ENCODE data around the gene PDCD1LG2.
"Not testable (repeated sequence)": the region's sequence is repeated elsewhere in the genome, so short reads cannot be mapped to it uniquely, and the experiment has no call there.

PDCD1LG2 gene

DNA sequence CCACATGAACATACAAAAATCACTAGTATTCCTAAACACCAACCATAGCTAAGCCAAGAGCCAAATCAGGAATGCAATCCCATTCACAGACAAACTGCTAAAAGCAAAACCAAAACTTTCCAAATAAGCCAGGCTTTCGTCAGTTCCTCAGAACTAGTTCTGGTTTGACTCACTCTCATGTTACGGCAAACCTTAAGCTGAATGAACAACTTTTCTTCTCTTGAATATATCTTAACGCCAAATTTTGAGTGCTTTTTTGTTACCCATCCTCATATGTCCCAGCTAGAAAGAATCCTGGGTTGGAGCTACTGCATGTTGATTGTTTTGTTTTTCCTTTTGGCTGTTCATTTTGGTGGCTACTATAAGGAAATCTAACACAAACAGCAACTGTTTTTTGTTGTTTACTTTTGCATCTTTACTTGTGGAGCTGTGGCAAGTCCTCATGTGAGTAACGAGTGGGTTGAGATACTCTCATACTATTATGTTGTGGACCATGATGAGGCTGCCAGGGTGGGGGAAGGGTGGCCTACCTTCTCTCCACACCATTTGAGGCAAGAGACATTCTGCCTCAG lies at the start of gene PDCD1LG2:
PDCD1LG2 (plus strand) TSS at position 172 of the 572 bp plus-strand sequence. CDS start 12,016 bp downstream, outside the sequence.
- CTCF ChIA-PET = interaction anchor here (1.0 to 1.9 kb wide), 8 partner anchors 17 to 90 kb away, joined by 3 to 9 read pairs (median 6); partner anchors contain the start of gene CD274
- Mint-ChIP-seq H3K9me3 (peaks cover 6% of the 10 kb centered on the region), H3K4me3 (peak within 1 kb of the TSS; percentile 72), H3K4me1 (peaks cover 47% of the 10 kb centered on the region), H3K36me3 (peaks cover 7% of the 10 kb centered on the region), H3K27me3 (no peaks in the 10 kb centered on the region), H3K27ac (peak within 1 kb of the TSS; percentile 95)
- DNase-seq = peak; percentile 53

DNA sequence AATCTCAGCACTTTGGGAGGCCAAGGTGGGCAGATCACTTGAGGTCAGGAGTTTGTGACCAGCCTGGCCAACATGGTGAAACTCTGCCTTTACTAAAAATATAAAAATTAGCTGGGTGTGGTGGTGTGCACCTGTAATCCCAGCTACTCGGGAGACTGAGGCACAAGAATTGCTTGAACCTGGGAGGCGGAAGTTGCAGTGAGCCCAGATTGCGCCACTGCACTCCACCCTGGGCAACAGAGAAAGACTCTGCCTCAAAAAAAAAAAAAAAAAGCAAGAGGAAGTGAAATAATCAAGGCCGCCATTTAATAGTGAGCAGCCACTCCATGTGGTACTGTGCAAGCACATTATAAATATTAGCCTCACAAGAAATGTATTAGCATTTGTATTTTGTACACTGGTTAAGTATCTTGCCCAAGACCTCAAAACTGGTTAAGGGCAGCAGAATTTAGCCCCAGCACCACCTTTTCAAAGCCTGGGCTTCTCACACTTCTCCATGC lies 45.5 kb upstream of the PDCD1LG2 start:
- H3K27ac Mint-ChIP-seq, DNase-seq, H3K4me1 Mint-ChIP-seq, H3K4me3 Mint-ChIP-seq, H3K27me3 Mint-ChIP-seq, CTCF ChIA-PET, H3K9me3 Mint-ChIP-seq: not testable (repeated sequence)
- H3K36me3 Mint-ChIP-seq = peaks cover 65% of the 10 kb centered on the region

DNA sequence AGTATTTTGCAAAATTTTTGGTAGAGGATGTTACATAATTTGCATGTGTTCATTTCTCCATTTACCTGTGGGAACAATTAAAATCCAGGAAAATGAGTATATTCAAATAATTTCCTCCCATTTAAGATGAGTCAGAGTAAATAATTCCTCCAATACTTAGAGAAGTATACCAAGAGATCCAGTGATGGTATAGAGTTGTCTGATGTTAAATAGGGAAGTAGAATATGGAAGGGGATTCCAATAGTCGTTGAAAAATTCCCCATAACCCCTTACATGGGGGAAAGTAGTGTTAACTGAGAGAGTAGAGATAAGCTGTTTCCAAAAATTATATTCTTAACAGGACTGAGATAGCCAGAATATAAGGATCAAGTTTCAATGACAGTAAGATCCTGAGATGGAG lies 44.3 kb upstream of the PDCD1LG2 start:
- CTCF ChIA-PET = interaction anchor here (1.1 to 1.2 kb wide), 2 partner anchors 8 to 41 kb away, joined by 3 to 4 read pairs; no protein-coding TSS in a partner anchor
- Mint-ChIP-seq H3K27me3 (no peaks in the 10 kb centered on the region), H3K36me3 (peaks cover 62% of the 10 kb centered on the region), H3K4me1 (no peaks in the 10 kb centered on the region), H3K4me3 (no peak overlapping the region), H3K27ac (no peak overlapping the region), H3K9me3 (no peaks in the 10 kb centered on the region)
- no peak for DNase-seq

DNA sequence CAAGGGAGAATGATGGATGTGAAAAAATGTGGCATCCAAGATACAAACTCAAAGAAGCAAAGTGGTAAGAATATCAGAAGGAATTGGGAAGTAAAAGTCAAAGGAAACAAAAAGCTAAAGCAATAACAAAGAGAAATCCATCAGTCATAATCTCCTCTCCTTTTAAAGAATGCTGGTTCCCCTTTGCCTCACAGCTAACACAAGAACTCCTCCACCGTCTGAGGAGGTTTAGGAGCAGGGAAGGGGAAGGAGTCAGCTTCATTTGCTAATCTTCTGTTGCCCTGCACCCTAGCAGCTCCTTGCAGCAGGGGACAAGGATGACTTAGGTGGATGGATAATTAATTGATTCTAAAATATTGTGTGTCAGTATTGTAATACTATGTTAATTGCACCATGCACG lies 43.6 kb upstream of the PDCD1LG2 start:
- DNase-seq = no peak
- peaks cover 62% of the 10 kb centered on the region for H3K36me3 Mint-ChIP-seq
- CTCF ChIA-PET = interaction anchor here (1.1 to 1.2 kb wide), 2 partner anchors 9 to 42 kb away, joined by 3 to 4 read pairs; no protein-coding TSS in a partner anchor

DNA sequence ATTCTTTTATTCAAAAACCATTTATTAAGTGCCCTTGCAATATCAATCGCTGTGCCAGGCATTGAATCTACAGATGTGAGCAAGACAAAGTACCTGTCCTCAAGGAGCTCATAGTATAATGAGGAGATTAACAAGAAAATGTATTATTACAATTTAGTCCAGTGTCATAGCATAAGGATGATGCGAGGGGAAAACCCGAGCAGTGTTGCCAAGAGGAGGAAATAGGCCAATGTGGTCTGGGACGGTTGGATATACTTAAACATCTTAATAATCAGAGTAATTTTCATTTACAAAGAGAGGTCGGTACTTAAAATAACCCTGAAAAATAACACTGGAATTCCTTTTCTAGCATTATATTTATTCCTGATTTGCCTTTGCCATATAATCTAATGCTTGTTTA lies 41.5 kb upstream of the PDCD1LG2 start:
- Mint-ChIP-seq H3K4me1 (no peaks in the 10 kb centered on the region), H3K4me3 (no peak overlapping the region), H3K27ac (no peak overlapping the region), H3K27me3 (no peaks in the 10 kb centered on the region), H3K36me3 (peaks cover 46% of the 10 kb centered on the region), H3K9me3 (peaks cover 1% of the 10 kb centered on the region)
- DNase-seq = no peak
- CTCF ChIA-PET = no interaction called here

More for the DNA sequence above, 43.6 kb upstream of the PDCD1LG2 start:
- no peak overlapping the region for H3K27ac Mint-ChIP-seq
- no peaks in the 10 kb centered on the region for H3K27me3 Mint-ChIP-seq
- peaks cover under 1% of the 10 kb centered on the region for H3K9me3 Mint-ChIP-seq
- H3K4me1 Mint-ChIP-seq = no peaks in the 10 kb centered on the region
- H3K4me3 Mint-ChIP-seq = no peak overlapping the region

DNA sequence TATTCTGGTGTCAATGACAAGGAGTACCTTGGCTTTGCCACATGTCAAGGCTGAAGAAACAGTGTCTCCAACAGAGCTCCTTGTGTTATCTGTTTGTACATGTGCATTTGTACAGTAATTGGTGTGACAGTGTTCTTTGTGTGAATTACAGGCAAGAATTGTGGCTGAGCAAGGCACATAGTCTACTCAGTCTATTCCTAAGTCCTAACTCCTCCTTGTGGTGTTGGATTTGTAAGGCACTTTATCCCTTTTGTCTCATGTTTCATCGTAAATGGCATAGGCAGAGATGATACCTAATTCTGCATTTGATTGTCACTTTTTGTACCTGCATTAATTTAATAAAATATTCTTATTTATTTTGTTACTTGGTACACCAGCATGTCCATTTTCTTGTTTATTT lies 40.2 kb upstream of the PDCD1LG2 start:
- no peak for DNase-seq
- H3K9me3 Mint-ChIP-seq = peaks cover 1% of the 10 kb centered on the region
- H3K27ac Mint-ChIP-seq = no peak overlapping the region
- H3K36me3 Mint-ChIP-seq = peaks cover 40% of the 10 kb centered on the region
- no peaks in the 10 kb centered on the region for H3K4me1 Mint-ChIP-seq
- H3K27me3 Mint-ChIP-seq = no peaks in the 10 kb centered on the region
- CTCF ChIA-PET = interaction anchor here (0.8 to 1.2 kb wide), 2 partner anchors 119 to 135 kb away, joined by 3 read pairs; no protein-coding TSS in a partner anchor
- H3K4me3 Mint-ChIP-seq = no peak overlapping the region

DNA sequence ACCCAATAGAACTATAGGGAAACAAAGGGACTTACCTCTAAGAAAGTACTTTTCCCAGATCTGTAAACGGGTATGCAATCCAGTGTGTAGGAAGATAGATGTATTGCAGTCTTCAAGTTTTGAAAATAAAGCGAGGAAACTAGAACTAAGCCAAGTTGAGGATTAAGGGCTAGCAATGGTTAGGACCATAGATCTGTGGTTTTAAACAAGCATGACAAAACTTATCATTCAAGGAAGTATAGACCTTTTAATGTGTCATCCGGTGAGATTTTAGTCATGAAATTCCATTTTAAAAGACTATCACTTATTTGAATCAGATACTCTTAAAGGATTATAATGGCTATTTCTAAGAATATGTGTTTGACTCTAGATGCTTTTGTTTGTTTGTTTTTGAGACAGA lies 39.5 kb upstream of the PDCD1LG2 start:
- H3K4me1 Mint-ChIP-seq = no peaks in the 10 kb centered on the region
- peaks cover 36% of the 10 kb centered on the region for H3K36me3 Mint-ChIP-seq
- no peak overlapping the region for H3K27ac Mint-ChIP-seq
- H3K9me3 Mint-ChIP-seq = peaks cover 1% of the 10 kb centered on the region
- no peak for DNase-seq
- no peak overlapping the region for H3K4me3 Mint-ChIP-seq
- no peaks in the 10 kb centered on the region for H3K27me3 Mint-ChIP-seq
- CTCF ChIA-PET = interaction anchor here (0.6 to 0.8 kb wide), 2 partner anchors 134 to 335 kb away, joined by 3 read pairs; no protein-coding TSS in a partner anchor

DNA sequence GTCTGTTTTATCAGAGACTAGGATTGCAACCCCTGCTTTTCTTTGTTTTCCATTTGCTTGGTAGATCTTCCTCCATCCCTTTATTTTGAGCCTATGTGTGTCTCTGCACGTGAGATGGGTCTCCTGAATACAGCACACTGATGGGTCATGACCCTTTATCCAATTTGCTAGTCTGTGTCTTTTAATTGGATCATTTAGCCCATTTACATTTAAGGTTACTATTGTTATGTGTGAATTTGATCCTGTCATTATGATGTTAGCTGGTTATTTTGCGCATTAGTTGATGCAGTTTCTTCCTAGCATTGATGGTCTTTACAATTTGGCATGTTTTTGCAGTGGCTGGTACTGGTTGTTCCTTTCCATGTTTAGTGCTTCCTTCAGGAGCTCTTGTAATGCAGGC lies 34.7 kb upstream of the PDCD1LG2 start:
- DNase-seq, H3K27ac Mint-ChIP-seq, CTCF ChIA-PET: not testable (repeated sequence)

DNA sequence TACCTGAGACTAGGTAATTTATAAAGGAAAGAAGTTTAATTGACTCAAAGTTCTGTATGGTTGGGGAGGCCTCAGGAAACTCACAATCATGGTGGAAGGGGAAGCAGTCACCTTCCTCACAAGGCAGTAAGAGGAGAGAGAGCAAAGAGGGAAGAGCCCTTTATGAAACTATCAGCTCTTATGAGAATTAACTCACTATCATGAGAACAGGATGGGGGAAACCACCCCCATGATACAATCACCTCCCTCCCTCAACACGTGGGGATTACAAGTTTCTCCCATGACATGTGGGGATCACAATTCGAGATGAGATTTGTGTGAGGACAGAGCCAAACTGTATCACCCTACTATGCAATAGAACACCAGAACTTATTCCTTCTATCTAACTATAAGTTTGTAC lies 32.1 kb upstream of the PDCD1LG2 start:
- CTCF ChIA-PET = no interaction called here
- Mint-ChIP-seq H3K9me3 (peaks cover 6% of the 10 kb centered on the region), H3K4me3 (no peak overlapping the region), H3K36me3 (peaks cover 10% of the 10 kb centered on the region), H3K27me3 (no peaks in the 10 kb centered on the region), H3K27ac (no peak overlapping the region), H3K4me1 (no peaks in the 10 kb centered on the region)
- DNase-seq = no peak

More for the DNA sequence above, 34.7 kb upstream of the PDCD1LG2 start:
- H3K27me3 Mint-ChIP-seq, H3K4me3 Mint-ChIP-seq, H3K9me3 Mint-ChIP-seq, H3K4me1 Mint-ChIP-seq: not testable (repeated sequence)
- peaks cover 10% of the 10 kb centered on the region for H3K36me3 Mint-ChIP-seq

DNA sequence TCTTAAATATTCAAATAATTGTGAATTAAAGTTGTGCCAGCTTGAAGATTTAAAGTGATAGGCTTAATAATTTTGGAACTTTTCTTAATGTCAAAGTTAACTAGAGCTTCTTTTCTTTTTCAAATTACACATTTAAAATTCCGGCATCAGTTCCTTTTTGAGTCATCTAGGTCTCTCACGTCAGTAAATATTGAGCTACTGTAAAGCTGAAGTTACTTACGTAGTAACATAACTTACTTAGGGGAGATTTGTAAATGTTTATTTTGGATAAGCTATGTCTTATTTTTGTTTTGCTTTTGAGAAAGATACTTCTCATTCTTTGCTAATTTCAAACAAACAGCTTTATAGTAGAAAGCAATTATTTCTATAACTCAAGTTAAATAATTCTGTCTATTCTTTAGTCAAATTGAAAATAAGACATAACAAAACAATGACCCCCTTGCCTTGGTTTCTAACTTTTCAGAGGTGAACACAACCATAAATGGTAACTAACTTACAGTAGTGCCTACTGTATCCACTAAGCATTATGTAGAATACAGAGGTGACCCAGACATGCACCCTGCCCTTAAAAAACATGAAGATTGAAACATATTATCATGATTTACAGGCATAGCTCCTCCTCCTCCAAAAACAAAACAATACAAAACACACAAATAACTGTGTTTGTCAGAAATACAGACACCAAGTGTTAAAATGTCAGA lies 30.2 kb upstream of the PDCD1LG2 start:
- DNase-seq = no peak
- H3K4me1 Mint-ChIP-seq = no peaks in the 10 kb centered on the region
- CTCF ChIA-PET = no interaction called here
- H3K4me3 Mint-ChIP-seq = no peak overlapping the region
- H3K36me3 Mint-ChIP-seq = peaks cover 5% of the 10 kb centered on the region
- peaks cover 6% of the 10 kb centered on the region for H3K9me3 Mint-ChIP-seq
- no peaks in the 10 kb centered on the region for H3K27me3 Mint-ChIP-seq
- H3K27ac Mint-ChIP-seq = no peak overlapping the region

DNA sequence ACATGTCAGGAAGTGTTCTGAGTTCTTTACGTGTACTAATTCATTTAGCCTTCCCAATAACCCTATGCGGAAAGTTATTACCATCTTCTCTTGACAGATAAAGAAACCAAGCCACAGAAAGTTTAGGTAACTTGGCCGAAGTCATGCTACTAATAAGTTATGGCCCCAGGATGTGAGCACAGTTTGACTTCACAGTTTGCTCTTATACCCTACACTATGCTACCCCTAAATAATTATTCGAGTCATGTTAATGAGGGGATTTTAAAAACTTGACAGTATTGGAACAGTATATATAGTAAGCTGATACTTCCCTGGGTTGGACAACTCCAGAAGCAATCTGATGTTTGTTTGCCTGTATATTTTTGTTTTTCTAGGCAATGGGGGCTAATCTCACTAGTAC lies 29.4 kb upstream of the PDCD1LG2 start:
- Mint-ChIP-seq H3K27me3 (no peaks in the 10 kb centered on the region), H3K27ac (no peak overlapping the region), H3K36me3 (peaks cover 3% of the 10 kb centered on the region), H3K9me3 (peaks cover 6% of the 10 kb centered on the region), H3K4me3 (no peak overlapping the region), H3K4me1 (no peaks in the 10 kb centered on the region)
- DNase-seq = no peak
- CTCF ChIA-PET = no interaction called here

DNA sequence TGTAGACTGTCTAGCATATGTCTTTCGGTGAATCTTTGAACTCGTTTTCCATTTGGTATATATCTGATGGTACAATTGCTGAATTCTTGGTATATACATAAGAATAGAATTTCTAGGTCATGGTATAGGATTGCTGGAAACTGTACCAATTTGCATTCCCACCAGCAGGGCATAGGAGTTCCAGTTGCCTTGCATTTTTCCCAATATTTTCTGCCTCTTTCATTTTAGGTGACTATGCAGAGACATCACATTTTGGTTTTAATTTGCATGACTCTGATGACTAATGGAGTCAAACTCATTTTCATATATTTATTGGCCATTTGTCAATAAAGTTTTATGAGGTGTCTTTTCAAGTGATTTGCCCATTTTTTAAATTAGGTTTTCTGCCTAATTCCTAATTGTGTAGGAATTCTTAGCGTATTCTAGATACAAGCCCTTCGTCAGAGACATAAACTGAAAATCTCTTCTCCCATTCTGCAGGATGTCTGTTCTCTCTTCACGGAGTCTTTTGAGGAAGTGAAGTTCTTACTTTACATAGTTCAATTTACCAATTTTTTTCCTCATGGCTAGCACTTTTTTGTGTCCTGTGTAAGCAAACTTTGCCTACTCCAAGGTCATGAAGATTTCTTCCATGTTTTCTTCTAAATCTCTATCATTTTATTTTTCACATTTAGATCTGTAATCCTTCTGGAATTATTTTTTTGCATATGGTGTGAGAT lies 28.9 kb upstream of the PDCD1LG2 start:
- H3K4me1 Mint-ChIP-seq = no peaks in the 10 kb centered on the region
- H3K36me3 Mint-ChIP-seq = no peaks in the 10 kb centered on the region
- H3K27me3 Mint-ChIP-seq = no peaks in the 10 kb centered on the region
- DNase-seq = no peak
- no peak overlapping the region for H3K4me3 Mint-ChIP-seq
- peaks cover 1% of the 10 kb centered on the region for H3K9me3 Mint-ChIP-seq
- CTCF ChIA-PET = no interaction called here
- no peak overlapping the region for H3K27ac Mint-ChIP-seq

DNA sequence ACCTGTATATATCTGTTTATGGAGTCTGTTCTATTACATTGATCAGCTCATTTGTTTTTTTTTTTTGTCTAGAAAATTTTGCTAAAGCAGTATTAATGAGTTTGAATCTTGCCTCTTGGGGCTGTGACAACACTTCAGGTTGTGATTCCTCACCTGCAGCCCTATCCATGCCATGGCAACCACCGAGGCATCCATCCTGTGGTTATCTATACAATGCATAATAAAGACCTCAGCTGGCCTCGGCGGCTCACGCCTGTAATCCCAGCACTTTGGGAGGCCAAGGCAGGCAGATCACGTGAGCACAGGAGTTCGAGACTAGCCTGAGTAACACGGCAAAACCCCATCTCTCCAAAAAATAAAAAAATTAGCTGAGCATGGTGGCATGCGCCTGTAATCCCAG lies 28.1 kb upstream of the PDCD1LG2 start:
- H3K4me1 Mint-ChIP-seq = no peaks in the 10 kb centered on the region
- H3K9me3 Mint-ChIP-seq = no peaks in the 10 kb centered on the region
- no peak overlapping the region for H3K27ac Mint-ChIP-seq
- no peaks in the 10 kb centered on the region for H3K36me3 Mint-ChIP-seq
- CTCF ChIA-PET = no interaction called here
- no peak for DNase-seq
- no peaks in the 10 kb centered on the region for H3K27me3 Mint-ChIP-seq
- no peak overlapping the region for H3K4me3 Mint-ChIP-seq

DNA sequence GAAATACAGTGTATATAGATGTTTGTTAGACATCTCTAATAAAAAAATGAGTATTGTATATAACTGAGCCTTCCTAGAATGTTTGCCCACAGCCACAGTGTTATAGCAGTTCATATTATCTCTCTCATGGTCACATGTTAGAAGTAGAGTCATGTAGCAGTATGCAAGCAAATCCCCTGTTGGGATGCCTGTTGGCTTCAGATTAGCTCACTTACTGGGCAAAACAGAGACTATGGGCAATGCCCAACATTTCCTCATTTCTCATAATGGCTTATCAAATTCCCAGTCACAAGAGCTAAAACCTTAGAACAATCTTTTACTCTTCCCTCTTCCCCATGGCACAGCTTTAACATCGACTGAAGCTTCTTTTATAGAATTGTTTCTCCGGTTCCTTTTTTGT lies 27.0 kb upstream of the PDCD1LG2 start:
- Mint-ChIP-seq H3K9me3 (no peaks in the 10 kb centered on the region), H3K36me3 (no peaks in the 10 kb centered on the region), H3K4me1 (no peaks in the 10 kb centered on the region), H3K27me3 (no peaks in the 10 kb centered on the region), H3K27ac (no peak overlapping the region), H3K4me3 (no peak overlapping the region)
- CTCF ChIA-PET = interaction anchor here (1.2 kb wide), 1 partner anchor 10 kb away, joined by 4 read pairs; no protein-coding TSS in a partner anchor
- no peak for DNase-seq

All from activated naive CD4-positive, alpha-beta T cell treated with anti-CD3 and anti-CD28 coated beads, Interleukin-2, amount 10 ng/mL, durations not matched to agents 7 days and 5 days (primary cell).